Tongue (tissue), 2 donors: Measurements from ENCODE around the gene WIZ. TPM values are rescaled to one million over a fixed set of nuclear protein-coding genes. Genes with fewer than 3 reads are reported as not detected.
A peak's percentile ranks its signal among the peaks of the same experiment; 100 is the strongest.
"Not testable (repeated sequence)": the region's sequence is repeated elsewhere in the genome, so short reads cannot be mapped to it uniquely, and the experiment has no call there.

ENCODE experiments used
- DNase-seq: peaks from one replicate; pipeline ENCODE4 v3.0.0-alpha.2; 2015
- total RNA-seq: library from RNA; depleted of rRNA; stranded (reverse); fragments of >200 nt; gene quantifications from one replicate; pipeline ENCODE4 v1.2.3, GENCODE V29; 2014

The WIZ gene
- 13.4 TPM for total RNA-seq

- DNase-seq = peak; percentile 85
Measured at GRCh38 chr19:15449620-15450527, at the start of gene WIZ. WIZ (minus strand) TSS chr19:15449956; CDS start chr19:15448307, 1,649 bp downstream.

GRCh38 chr19:15498910-15499309 lies 49.2 kb upstream of the WIZ start:
- DNase-seq = no peak

GRCh38 chr19:15498156-15498858 lies 48.6 kb upstream of the WIZ start:
- DNase-seq = no peak

DNA sequence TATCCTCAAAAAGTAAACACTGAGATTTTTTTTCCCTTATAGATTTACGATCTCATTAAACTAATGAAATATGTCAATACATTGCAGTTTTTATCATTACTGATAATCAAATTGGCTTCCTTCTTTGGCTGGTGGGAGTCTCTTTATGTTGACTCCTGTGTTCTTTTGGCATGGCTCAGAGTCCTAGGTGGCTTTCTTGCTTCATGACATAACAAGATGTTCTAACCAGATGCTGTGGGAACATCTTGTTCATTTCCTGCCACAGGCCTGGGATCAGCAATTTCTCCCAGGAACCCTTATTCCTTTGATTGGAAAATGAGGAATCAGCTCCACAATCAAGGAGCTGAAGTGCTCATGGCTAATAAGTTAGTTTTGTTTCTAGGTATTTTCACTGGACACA lies 45.4 kb upstream of the WIZ start:
- no peak for DNase-seq

DNA sequence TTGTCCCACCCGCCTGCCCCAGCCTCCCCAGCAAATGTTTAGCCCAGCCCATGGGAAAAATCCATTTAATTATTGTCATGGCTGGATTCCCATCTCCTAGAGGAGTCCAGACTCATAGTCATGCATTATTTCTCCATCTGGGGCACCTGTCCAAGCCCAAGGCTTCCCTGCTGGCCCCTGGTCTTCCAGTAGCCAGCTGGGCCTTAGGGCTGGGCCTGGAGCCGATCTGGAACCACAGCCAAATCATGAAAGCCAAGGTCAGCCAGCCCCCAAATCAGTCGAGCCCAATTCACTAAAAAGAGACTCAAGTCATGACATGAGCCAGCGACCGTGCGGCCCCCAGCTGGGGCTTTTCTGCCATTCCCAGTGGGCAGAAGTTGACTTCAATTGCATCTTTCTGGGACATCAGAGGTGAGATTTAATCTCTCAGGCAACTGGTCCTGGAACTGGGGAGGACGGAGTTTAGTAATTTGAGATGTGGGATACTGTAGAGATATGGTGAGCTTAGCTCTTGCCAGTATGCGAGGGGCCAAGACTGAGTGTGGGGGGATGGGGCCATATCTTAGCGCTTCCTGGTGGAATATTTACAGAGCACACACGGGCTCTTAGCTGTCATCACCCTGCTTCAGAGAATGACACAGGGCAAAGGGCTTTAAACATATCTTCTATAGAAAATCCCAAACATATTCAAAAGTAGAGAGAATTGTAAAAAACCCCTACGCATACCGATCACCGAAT lies 38.9 kb upstream of the WIZ start:
- DNase-seq = no peak

DNA sequence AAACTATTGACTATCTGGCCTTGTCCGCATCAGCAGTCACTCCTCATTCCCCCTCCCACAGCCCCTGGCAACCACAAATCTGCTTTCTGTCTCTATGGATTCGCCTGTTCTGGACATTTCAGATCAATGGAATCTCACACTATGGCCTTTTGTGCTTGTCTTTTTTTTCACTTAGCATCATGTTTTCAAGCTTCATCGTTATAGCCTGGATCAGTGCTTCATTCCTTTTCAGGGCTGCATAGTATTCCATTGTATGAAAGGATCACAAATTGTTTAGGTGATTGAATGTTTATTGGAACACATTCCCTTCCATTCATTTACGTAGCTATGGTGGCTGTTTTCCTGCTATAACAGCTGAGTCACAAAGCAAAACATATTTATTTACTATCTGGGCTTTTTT lies 37.3 kb upstream of the WIZ start:
- no peak for DNase-seq

GRCh38 chr19:15485768-15486167 lies 36.0 kb upstream of the WIZ start:
- not testable (repeated sequence) for DNase-seq

DNA sequence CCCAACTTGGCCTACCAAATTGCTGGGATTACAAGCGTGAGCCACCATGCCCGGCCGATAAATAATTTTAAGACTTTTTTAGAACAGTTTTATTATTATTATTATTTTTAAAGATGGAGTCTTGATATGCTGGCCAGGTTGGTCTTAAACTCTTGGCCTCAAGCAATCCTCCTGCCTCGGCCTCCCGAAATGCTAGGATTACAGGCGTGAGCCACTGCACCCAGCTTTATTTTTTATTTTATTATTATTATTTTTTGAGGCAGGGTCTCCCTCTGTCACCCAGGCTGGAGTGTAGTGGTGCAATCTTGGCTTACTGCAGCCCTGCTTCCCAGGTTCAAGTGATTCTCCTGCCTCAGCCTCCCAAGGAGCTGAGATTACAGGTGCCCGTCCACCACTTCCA lies 31.2 kb upstream of the WIZ start:
- not testable (repeated sequence) for DNase-seq

- DNase-seq = no peak
Measured at GRCh38 chr19:15479391-15480345, 29.9 kb upstream of the WIZ start, which contains the start of gene PGLYRP2. PGLYRP2 (minus strand) TSS chr19:15479501; CDS start chr19:15479371, 130 bp downstream.

DNA sequence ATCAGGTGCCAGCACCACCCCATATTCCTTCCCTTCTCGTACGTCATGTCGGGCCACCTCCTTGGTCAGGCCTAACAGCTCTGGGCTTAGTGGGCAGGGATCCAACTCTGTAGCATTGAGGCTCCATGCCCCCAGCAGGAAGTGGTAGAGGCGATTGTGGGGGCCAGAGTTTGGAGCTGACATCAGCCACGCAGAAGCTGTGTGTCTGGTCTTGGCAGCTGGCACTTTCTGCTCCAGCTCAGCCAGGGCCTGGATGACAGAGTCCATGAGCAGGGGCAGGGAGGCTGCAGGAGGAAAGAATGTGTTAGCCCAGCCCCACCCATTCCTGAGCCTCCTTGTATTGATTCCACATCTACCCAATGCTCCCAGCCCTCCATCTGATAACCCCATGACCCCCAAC lies 26.6 kb upstream of the WIZ start:
- DNase-seq = no peak

DNA sequence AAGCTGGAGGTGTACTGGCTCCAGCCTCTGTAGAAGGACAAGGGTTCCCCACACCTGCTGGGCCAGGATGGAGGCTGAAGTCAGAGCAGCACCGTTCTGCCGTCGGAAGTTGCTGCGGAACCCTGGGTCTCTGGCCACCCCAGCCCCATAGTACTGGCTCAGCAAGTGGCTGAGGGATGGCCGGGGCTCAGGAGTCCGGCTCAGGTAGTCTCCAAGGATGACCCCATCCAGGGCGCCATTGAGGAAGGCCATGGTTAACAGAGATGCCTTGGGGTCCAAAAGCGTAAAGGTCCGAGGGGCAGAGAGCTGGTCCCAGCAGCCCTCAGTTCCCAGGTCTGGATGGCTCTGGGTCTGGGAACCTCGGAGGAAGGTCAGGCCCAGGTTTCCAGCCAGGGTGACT lies 25.9 kb upstream of the WIZ start:
- DNase-seq = no peak

- DNase-seq = no peak
Measured at GRCh38 chr19:15475169-15475568, 25.4 kb upstream of the WIZ start.

- not testable (repeated sequence) for DNase-seq
Measured at GRCh38 chr19:15473821-15474220, 24.1 kb upstream of the WIZ start.

DNA sequence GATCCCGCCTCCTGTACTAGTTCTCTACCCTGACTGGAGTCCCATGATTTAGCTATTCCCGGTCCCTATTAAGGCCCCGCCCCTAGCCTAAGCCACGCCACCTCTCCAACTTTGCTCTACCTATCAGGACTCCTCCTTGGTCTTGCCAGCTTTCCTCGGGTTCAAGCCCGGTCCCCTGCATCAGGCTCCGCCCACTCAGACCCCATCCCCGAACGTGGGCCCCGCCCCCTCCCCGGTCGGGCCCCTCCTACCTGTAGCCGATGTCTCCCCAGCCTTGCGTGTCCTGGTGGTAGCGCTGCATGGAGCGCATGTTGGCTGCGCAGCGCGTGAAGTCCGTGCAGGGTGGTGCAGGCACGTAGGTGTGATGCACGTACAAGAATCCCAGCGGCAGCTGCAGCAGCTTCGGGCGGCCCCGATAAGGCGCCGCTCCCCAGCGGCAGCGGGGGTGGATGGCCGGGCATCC lies 21.9 kb upstream of the WIZ start:
- no peak for DNase-seq

DNA sequence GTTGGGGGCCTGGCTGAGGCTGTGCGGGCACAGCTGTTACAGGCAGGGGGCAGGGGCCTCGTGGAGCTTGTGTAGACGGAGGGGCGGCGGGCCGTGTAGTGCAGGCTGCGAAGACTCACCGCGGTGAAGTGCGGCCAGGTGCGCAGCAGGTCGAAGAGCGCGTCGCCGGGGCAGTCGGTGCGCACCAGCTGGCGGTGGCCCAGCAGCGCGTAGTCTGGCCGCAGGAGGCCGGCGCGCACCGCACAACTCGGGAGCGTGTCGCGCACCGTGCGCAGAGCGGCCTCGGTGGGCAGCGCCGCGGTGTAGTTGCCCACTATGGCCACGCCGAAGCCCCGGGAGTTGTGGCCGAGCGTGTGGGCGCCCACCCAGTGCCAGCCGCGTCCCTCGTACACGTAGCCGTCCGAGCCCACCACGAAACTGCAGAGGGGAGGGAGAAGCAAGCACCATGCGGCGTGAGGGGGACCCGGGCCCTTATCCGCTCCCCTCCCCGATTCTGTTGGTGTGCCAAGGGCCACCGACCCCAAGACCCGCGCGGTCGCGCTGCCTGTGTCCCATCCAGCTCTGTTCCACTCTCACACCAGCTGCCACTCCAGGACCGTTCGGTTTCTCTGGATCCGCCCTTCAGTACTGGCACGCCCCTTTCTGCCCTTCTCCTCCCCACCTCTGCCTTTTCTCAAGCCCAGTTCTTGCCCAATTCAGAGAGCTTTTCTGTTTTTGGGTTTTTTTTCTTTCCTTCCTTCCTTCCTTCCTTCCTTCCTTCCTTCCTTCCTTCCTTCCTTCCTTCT lies 19.9 kb upstream of the WIZ start:
- no peak for DNase-seq

- no peak for DNase-seq
Measured at GRCh38 chr19:15468675-15469512, 19.1 kb upstream of the WIZ start.

GRCh38 chr19:15467734-15468214 lies 18.0 kb upstream of the WIZ start:
- DNase-seq = no peak

- no peak for DNase-seq
Measured at GRCh38 chr19:15466851-15467733, 17.3 kb upstream of the WIZ start.
